Neural progenitor cell (in vitro differentiated cells): ENCODE results near the gene INTS11. TPM values are rescaled to one million over a fixed set of nuclear protein-coding genes. Genes with fewer than 3 reads are reported as not detected.

Source experiments
- DNase-seq: peaks from one replicate; pipeline ENCODE4 v3.0.0-alpha.2; 2016; ENCODE audit warnings: low spot score
- H2AFZ ChIP-seq: fragments of 200-600 bp; sonication (generic); replicated peaks from 2 replicates; pipeline ENCODE4 v1.6.1; 2016; ENCODE audit warnings: antibody characterized with exemption
- H3F3A ChIP-seq: fragments of 200-600 bp; sonication (generic); 2 replicates; pipeline ENCODE4 v1.6.1; 2016; ENCODE audit warnings: antibody characterized with exemption, low read depth
- H3K27ac ChIP-seq: fragments of 200-600 bp; sonication (generic); 2 replicates; pipeline ENCODE4 v1.5.1; 2016; ENCODE audit warnings: mild to moderate bottlenecking
- H3K27me3 ChIP-seq: fragments of 200-600 bp; sonication (generic); 2 replicates; pipeline ENCODE4 v1.6.1; 2016; ENCODE audit warnings: mild to moderate bottlenecking, moderate library complexity
- H3K36me3 ChIP-seq: fragments of 200-600 bp; sonication (generic); 2 replicates; pipeline ENCODE4 v1.5.1; 2016
- H3K4me1 ChIP-seq: fragments of 200-600 bp; sonication (generic); 2 replicates; pipeline ENCODE4 v1.6.1; 2016; ENCODE audit warnings: mixed run types
- H3K4me2 ChIP-seq: fragments of 200-600 bp; sonication (generic); 2 replicates; pipeline ENCODE4 v1.6.1; 2016
- H3K4me3 ChIP-seq: fragments of 200-600 bp; sonication (generic); 2 replicates; pipeline ENCODE4 v1.5.1; 2016
- H3K79me2 ChIP-seq: fragments of 200-600 bp; sonication (generic); 2 replicates; pipeline ENCODE4 v1.6.1; 2016; ENCODE audit warnings: low read depth
- H3K9ac ChIP-seq: fragments of 200-600 bp; sonication (generic); 2 replicates; pipeline ENCODE4 v1.6.1; 2016
- H3K9me3 ChIP-seq: fragments of 200-600 bp; sonication (generic); 2 replicates; pipeline ENCODE4 v1.5.1; 2016; ENCODE audit warnings: low read depth
- H4K20me1 ChIP-seq: fragments of 200-600 bp; sonication (generic); 2 replicates; pipeline ENCODE4 v1.6.1; 2016; ENCODE audit warnings: low read depth
- H3K27ac Mint-ChIP-seq: 3 replicates; pipeline ENCODE4 v1.8.0; 2021; ENCODE audit warnings: mixed read lengths
- H3K27me3 Mint-ChIP-seq: 2 replicates; pipeline ENCODE4 v1.8.0; 2022; ENCODE audit warnings: low read depth, mild to moderate bottlenecking, inconsistent platforms, moderate library complexity, mixed read lengths; ENCODE audit not compliant: insufficient read depth
- H3K36me3 Mint-ChIP-seq: 3 replicates; pipeline ENCODE4 v1.8.0; 2021; ENCODE audit warnings: mixed read lengths
- H3K4me1 Mint-ChIP-seq: 3 replicates; pipeline ENCODE4 v1.8.0; 2021; ENCODE audit warnings: mixed read lengths
- H3K4me3 Mint-ChIP-seq: 3 replicates; pipeline ENCODE4 v1.8.0; 2021; ENCODE audit warnings: mild to moderate bottlenecking, moderate library complexity, mixed read lengths
- H3K9me3 Mint-ChIP-seq: 3 replicates; pipeline ENCODE4 v1.8.0; 2020; ENCODE audit warnings: mixed read lengths
- CTCF ChIP-seq: fragments of 200-600 bp; sonication (generic); IDR thresholded peaks from 2 replicates; pipeline ENCODE4 v1.5.1; 2017; ENCODE audit warnings: antibody characterized with exemption, mild to moderate bottlenecking
- EZH2 ChIP-seq: fragments of 200-600 bp; sonication (generic); IDR thresholded peaks from 2 replicates; pipeline ENCODE4 v1.6.1; 2017; ENCODE audit warnings: antibody characterized with exemption, mild to moderate bottlenecking, moderate library complexity
- EZH2phosphoT487 ChIP-seq: fragments of 200-600 bp; sonication (generic); IDR thresholded peaks from 2 replicates; pipeline ENCODE4 v1.6.1; 2017; ENCODE audit warnings: antibody characterized with exemption
- total RNA-seq: library from RNA; depleted of rRNA; stranded (reverse); fragments of >200 nt; gene quantifications from 2 replicates; pipeline ENCODE4 v1.2.3, GENCODE V29; 2015; ENCODE audit warnings: low replicate concordance

Gene INTS11
- total RNA-seq, 1 donor from 2014 or later = 62.4 TPM

DNA sequence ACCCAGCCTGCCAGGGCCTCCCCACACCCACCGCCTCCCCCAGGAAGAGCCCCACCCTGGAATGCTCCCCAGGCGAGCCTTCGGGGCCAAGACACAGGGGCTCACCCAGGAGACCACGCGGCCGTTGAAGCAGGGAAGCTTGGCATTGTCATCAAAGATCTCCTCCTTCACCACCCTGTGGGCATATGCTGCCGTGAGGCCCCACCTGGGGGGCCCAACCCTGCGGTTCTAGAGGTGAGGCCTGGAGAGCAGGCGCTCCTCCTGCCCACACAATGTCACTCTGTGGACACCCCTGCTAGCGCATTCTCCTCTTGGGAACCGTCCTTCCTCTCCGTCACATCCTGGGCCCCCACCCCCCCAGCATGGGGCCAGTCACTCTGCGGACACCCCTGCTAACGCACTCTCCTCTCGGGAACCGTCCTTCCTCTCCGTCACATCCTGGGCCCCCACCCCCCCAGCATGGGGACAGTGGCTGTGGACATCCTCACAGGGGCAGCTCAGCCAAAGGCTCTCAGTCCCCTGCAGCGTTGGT lies 18.2 kb upstream of the INTS11 start:
- Histone ChIP-seq H3K27me3 (no peaks in the 10 kb centered on the region), H3K9me3 (no peaks in the 10 kb centered on the region), H3K4me2 (no peak overlapping the region), H3K4me3 (no peak overlapping the region), H3K27ac (no peak overlapping the region), H3K36me3 (no peaks in the 10 kb centered on the region), H3K4me1 (peaks cover 4% of the 10 kb centered on the region), H3K9ac (no peak overlapping the region), H4K20me1 (peaks cover 54% of the 10 kb centered on the region), H3F3A (peaks cover 7% of the 10 kb centered on the region), H2AFZ (no peak overlapping the region), H3K79me2 (peaks cover 34% of the 10 kb centered on the region)
- H3K36me3 Mint-ChIP-seq = peaks cover 10% of the 10 kb centered on the region
- no peak overlapping the region for H3K27ac Mint-ChIP-seq
- no peak for DNase-seq
- peaks cover 2% of the 10 kb centered on the region for H3K27me3 Mint-ChIP-seq
- no peak for TF ChIP-seq EZH2
- no peak for TF ChIP-seq CTCF
- no peak for TF ChIP-seq EZH2phosphoT487
- no peaks in the 10 kb centered on the region for H3K9me3 Mint-ChIP-seq
- peak overlapping the region; percentile 52 for H3K4me3 Mint-ChIP-seq
- H3K4me1 Mint-ChIP-seq = peaks cover 4% of the 10 kb centered on the region

DNA sequence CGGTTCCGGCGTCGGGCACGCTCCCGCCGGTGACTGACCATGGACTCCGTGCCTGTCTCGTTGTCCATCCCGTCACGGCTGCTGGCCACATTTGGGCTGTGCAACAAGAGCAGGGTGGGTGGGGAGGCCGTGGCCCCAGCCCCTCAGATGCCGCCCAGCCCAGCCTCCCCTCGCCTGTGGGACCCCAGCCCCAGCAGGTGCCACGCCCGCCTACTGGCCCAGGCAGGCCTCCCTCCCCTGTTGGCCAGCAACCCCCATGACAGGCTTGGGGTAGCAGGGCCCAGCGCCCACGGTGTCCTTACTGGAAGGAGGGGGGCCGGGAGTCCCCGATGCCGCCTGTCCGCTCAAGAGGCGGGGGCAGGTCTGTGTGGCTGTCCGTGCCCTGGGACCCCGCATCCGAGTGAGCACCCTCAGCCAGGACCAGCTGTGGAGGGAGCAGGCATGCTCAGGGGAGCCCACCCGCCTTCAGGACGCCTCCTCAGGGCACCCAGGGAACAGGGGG lies 17.7 kb upstream of the INTS11 start:
- DNase-seq = no peak
- TF ChIP-seq CTCF (no peak), EZH2phosphoT487 (no peak), EZH2 (no peak)
- H3K27ac Mint-ChIP-seq = no peak overlapping the region
- H3K36me3 ChIP-seq = no peaks in the 10 kb centered on the region
- H3K27me3 Mint-ChIP-seq = peaks cover 2% of the 10 kb centered on the region
- no peak overlapping the region for H3K9ac ChIP-seq
- H3K4me1 Mint-ChIP-seq = peaks cover 4% of the 10 kb centered on the region
- H3K9me3 Mint-ChIP-seq = no peaks in the 10 kb centered on the region
- H2AFZ ChIP-seq = no peak overlapping the region
- H3K4me1 ChIP-seq = no peaks in the 10 kb centered on the region
- peaks cover 5% of the 10 kb centered on the region for H3F3A ChIP-seq
- no peaks in the 10 kb centered on the region for H3K9me3 ChIP-seq
- H3K4me2 ChIP-seq = no peak overlapping the region
- H3K27ac ChIP-seq = no peak overlapping the region
- H3K4me3 Mint-ChIP-seq = no peak overlapping the region
- H3K79me2 ChIP-seq = peaks cover 29% of the 10 kb centered on the region
- H3K27me3 ChIP-seq = no peaks in the 10 kb centered on the region
- no peak overlapping the region for H3K4me3 ChIP-seq
- H4K20me1 ChIP-seq = peaks cover 54% of the 10 kb centered on the region
- H3K36me3 Mint-ChIP-seq = peaks cover 10% of the 10 kb centered on the region

DNA sequence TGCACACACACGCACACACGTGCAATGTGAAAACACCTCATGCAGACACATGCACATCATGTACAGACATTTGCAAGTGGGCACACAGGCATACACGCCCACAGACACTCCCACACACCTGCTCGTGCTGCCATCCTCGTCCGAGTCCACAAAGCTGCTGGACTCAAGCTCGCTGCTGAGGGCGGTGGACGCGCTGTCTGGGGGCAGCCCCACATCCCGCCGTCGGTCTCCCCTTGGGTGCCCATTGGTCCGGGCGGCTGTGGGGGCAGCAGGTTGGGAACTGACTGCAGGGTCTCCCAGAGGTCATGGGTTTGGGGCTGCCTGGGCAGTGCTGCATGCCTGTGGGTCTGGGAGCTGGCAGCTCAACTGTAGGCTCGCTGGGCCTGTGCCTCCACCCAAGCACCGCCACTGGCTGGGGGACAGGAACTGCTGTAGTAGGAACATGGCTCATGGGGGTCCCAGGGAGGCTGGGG lies 17.1 kb upstream of the INTS11 start:
- H3K4me3 Mint-ChIP-seq = no peak overlapping the region
- Histone ChIP-seq H3F3A (peaks cover 5% of the 10 kb centered on the region), H2AFZ (no peak overlapping the region), H3K27me3 (no peaks in the 10 kb centered on the region), H3K9ac (no peak overlapping the region), H4K20me1 (peaks cover 51% of the 10 kb centered on the region), H3K79me2 (peaks cover 24% of the 10 kb centered on the region), H3K27ac (no peak overlapping the region), H3K4me3 (no peak overlapping the region), H3K4me1 (no peaks in the 10 kb centered on the region), H3K9me3 (no peaks in the 10 kb centered on the region), H3K4me2 (no peak overlapping the region), H3K36me3 (no peaks in the 10 kb centered on the region)
- DNase-seq = no peak
- peaks cover 2% of the 10 kb centered on the region for H3K27me3 Mint-ChIP-seq
- H3K9me3 Mint-ChIP-seq = no peaks in the 10 kb centered on the region
- no peaks in the 10 kb centered on the region for H3K4me1 Mint-ChIP-seq
- peaks cover 10% of the 10 kb centered on the region for H3K36me3 Mint-ChIP-seq
- TF ChIP-seq CTCF (no peak), EZH2phosphoT487 (no peak), EZH2 (no peak)
- H3K27ac Mint-ChIP-seq = no peak overlapping the region
